K562 (cell line): Measurements from ENCODE around the gene ZFR2. TPM values are rescaled to one million over a fixed set of nuclear protein-coding genes. Genes with fewer than 3 reads are reported as not detected.
A peak's percentile ranks its signal among the peaks of the same experiment; 100 is the strongest.

Experiments used
- BMI1 ChIP-seq: fragments of 150-350 bp; IDR thresholded peaks from 2 replicates; pipeline ENCODE4 v1.6.1; 2014; ENCODE audit warnings: low read length
- CREB1 ChIP-seq, 2 experiments: sonication (generic) in 1 of 2; formaldehyde crosslinking in 1 of 2; IDR thresholded peaks; 2 replicates each; pipeline versions ENCODE4 v1.6.1 to v1.8.0; 2012 to 2022; ENCODE audit warnings: inconsistent platforms in 1 of 2, mild to moderate bottlenecking in 1 of 2, missing genetic modification reagents in 1 of 2, moderate library complexity in 1 of 2
- KDM1A ChIP-seq, 2 experiments: fragments of 450-650 bp; IDR thresholded peaks; 2 replicates each; pipeline ENCODE4 v1.6.1; 2016; ENCODE audit warnings: mild to moderate bottlenecking in 2 of 2
- NFE2 ChIP-seq: IDR thresholded peaks from 2 replicates; pipeline ENCODE4 v1.6.1; 2014; ENCODE audit warnings: antibody characterized with exemption, low read depth
- SNIP1 ChIP-seq: fragments of 450-650 bp; IDR thresholded peaks from 2 replicates; pipeline ENCODE4 v1.7.1; 2017; ENCODE audit warnings: low read depth, mild to moderate bottlenecking
- TRIM24 ChIP-seq, 2 experiments: fragments of 450-650 bp; IDR thresholded peaks; 2 replicates each; pipeline ENCODE4 v1.6.1; 2016
- ZNF384 ChIP-seq: IDR thresholded peaks from 2 replicates; pipeline ENCODE4 v1.6.1; 2012; ENCODE audit warnings: low read depth, low read length, improper control_type of control experiment
- polyA plus RNA-seq, 8 experiments: library from polyadenylated mRNA; depleted of rRNA in 4 of 8; stranded (reverse) in 5 of 8; unstranded in 3 of 8; fragments of >200 nt; fragmentation: Nextera tagmentation in 2 of 8; fragmentation: Illumina TruSeq in 1 of 8; extraction: Ambion mirVana in 2 of 8; extraction: Trizol in 1 of 8; gene quantifications; 2 replicates each; pipeline versions ENCODE4 v1.2.1 to v1.2.3, GENCODE V29; 2011 to 2014; ENCODE audit warnings: inconsistent platforms in 1 of 8, missing spikeins in 1 of 8
- total RNA-seq, 7 experiments: library from RNA; depleted of rRNA in 6 of 7; stranded (reverse); fragments of >200 nt in 6 of 7; fragmentation: Illumina TruSeq in 2 of 7; extraction: Trizol in 2 of 7; gene quantifications; 2 replicates each; pipeline versions ENCODE4 v1.2.1 to v1.2.3, GENCODE V29; 2011 to 2021; ENCODE audit warnings: low replicate concordance in 1 of 7
- TF ChIP-seq, protein P1 (sequence below): fragments of 250-450 bp; sonication (Bioruptor Pico); IDR thresholded peaks from 2 replicates; pipeline ENCODE4 v1.4.0; 2020
- TF ChIP-seq, protein P2 (sequence below): sonication (generic); formaldehyde crosslinking; IDR thresholded peaks from 2 replicates; pipeline ENCODE4 v1.8.1; 2022; ENCODE audit warnings: missing genetic modification reagents
- TF ChIP-seq, protein P3 (sequence below): fragments of 200-400 bp; formaldehyde crosslinking; IDR thresholded peaks from 2 replicates; pipeline ENCODE4 v1.6.1; 2017; ENCODE audit warnings: mild to moderate bottlenecking, low read depth, low read length, moderate library complexity

Gene ZFR2
- total and polyA plus RNA-seq, 9 of the 15 experiments (the other 6 are each of a cell fraction or from before 2014, with no cell fraction given) = 0.03 to 0.59 (median 0.07) TPM; not detected in 6

DNA sequence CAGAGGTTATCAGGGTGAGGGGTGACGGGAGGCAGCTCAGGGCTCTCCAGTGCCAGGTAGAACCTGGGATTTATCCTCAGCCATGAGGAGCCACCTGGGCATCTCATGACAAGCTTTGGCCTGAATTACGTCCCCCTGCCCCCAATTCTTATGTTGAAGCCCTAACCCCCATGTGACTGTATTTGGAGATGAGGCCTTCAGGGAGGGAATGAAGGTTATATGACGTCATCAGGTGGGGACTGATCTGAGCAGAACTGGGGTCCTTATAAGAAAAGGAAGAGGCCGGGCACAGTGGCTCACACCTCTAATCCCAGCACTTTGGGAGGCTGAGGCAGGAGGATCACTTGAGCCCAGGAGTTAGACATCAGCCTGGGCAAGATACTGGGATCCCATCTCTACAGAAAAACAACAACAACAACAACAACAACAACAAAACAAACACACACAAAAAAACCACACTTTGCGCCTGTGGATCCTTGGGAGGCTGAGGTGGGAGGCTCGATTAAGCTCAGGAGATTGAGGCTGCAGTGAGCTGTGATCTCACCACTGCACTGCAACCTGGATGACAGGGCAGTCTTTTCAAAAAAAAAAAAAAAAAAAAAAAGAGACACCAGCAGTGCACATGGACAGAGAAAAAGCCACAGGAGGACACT, 18.4 kb downstream of the ZFR2 start (continued):
- TF ChIP-seq, protein P1, sequence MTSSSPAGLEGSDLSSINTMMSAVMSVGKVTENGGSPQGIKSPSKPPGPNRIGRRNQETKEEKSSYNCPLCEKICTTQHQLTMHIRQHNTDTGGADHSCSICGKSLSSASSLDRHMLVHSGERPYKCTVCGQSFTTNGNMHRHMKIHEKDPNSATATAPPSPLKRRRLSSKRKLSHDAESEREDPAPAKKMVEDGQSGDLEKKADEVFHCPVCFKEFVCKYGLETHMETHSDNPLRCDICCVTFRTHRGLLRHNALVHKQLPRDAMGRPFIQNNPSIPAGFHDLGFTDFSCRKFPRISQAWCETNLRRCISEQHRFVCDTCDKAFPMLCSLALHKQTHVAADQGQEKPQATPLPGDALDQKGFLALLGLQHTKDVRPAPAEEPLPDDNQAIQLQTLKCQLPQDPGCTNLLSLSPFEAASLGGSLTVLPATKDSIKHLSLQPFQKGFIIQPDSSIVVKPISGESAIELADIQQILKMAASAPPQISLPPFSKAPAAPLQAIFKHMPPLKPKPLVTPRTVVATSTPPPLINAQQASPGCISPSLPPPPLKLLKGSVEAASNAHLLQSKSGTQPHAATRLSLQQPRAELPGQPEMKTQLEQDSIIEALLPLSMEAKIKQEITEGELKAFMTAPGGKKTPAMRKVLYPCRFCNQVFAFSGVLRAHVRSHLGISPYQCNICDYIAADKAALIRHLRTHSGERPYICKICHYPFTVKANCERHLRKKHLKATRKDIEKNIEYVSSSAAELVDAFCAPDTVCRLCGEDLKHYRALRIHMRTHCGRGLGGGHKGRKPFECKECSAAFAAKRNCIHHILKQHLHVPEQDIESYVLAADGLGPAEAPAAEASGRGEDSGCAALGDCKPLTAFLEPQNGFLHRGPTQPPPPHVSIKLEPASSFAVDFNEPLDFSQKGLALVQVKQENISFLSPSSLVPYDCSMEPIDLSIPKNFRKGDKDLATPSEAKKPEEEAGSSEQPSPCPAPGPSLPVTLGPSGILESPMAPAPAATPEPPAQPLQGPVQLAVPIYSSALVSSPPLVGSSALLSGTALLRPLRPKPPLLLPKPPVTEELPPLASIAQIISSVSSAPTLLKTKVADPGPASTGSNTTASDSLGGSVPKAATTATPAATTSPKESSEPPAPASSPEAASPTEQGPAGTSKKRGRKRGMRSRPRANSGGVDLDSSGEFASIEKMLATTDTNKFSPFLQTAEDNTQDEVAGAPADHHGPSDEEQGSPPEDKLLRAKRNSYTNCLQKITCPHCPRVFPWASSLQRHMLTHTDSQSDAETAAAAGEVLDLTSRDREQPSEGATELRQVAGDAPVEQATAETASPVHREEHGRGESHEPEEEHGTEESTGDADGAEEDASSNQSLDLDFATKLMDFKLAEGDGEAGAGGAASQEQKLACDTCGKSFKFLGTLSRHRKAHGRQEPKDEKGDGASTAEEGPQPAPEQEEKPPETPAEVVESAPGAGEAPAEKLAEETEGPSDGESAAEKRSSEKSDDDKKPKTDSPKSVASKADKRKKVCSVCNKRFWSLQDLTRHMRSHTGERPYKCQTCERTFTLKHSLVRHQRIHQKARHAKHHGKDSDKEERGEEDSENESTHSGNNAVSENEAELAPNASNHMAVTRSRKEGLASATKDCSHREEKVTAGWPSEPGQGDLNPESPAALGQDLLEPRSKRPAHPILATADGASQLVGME = no peak
- TF ChIP-seq CREB1 (IDR thresholded peaks at IDR 0.05) (0 out of 2 replicates have a peak, but pooled peaks have one; percentile 16), CREB1 (CRISPR knock-in tag; IDR thresholded peaks at IDR 0.05) (no peak), BMI1 (no peak), TRIM24 (IDR thresholded peaks at IDR 0.05) (no peak), ZNF384 (peak; percentile 88), KDM1A (IDR thresholded peaks at IDR 0.05) (0 out of 4 replicates have a peak, but pooled peaks of 1 of the 2 experiments have one; percentile 19), NFE2 (peak; percentile 37; the same call in 1 of the 2 replicates), SNIP1 (no peak)
- TF ChIP-seq, protein P2, sequence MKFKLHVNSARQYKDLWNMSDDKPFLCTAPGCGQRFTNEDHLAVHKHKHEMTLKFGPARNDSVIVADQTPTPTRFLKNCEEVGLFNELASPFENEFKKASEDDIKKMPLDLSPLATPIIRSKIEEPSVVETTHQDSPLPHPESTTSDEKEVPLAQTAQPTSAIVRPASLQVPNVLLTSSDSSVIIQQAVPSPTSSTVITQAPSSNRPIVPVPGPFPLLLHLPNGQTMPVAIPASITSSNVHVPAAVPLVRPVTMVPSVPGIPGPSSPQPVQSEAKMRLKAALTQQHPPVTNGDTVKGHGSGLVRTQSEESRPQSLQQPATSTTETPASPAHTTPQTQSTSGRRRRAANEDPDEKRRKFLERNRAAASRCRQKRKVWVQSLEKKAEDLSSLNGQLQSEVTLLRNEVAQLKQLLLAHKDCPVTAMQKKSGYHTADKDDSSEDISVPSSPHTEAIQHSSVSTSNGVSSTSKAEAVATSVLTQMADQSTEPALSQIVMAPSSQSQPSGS (CRISPR knock-in tag) = peak; percentile 77; the same call in 1 of the 2 replicates
- TF ChIP-seq, protein P3, sequence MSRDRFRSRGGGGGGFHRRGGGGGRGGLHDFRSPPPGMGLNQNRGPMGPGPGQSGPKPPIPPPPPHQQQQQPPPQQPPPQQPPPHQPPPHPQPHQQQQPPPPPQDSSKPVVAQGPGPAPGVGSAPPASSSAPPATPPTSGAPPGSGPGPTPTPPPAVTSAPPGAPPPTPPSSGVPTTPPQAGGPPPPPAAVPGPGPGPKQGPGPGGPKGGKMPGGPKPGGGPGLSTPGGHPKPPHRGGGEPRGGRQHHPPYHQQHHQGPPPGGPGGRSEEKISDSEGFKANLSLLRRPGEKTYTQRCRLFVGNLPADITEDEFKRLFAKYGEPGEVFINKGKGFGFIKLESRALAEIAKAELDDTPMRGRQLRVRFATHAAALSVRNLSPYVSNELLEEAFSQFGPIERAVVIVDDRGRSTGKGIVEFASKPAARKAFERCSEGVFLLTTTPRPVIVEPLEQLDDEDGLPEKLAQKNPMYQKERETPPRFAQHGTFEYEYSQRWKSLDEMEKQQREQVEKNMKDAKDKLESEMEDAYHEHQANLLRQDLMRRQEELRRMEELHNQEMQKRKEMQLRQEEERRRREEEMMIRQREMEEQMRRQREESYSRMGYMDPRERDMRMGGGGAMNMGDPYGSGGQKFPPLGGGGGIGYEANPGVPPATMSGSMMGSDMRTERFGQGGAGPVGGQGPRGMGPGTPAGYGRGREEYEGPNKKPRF = no peak
